HL-60 (cell line): ENCODE results near the gene SPP1.

ENCODE experiments used
- DNase-seq, 2 experiments: peaks; one replicate each; pipeline ENCODE4 v3.0.0-alpha.2; 2010 to 2020; ENCODE audit warnings: low read depth in 1 of 2, low spot score in 1 of 2
- H3K27ac ChIP-seq: fragments of 250-450 bp; sonication (Bioruptor Pico); replicated peaks from 2 replicates; pipeline ENCODE4 v1.5.1; 2020; ENCODE audit warnings: mild to moderate bottlenecking, moderate library complexity
- H3K27me3 ChIP-seq: fragments of 250-450 bp; sonication (Bioruptor Pico); 2 replicates; pipeline ENCODE4 v1.5.1; 2021; ENCODE audit warnings: mild to moderate bottlenecking, moderate library complexity; ENCODE audit not compliant: insufficient read depth, poor library complexity, severe bottlenecking
- H3K4me3 ChIP-seq: replicated peaks from 2 replicates; pipeline ENCODE4 v1.5.1; 2011; ENCODE audit warnings: mild to moderate bottlenecking, control low read depth, low read length; ENCODE audit not compliant: insufficient read depth
- GABPA ChIP-seq: IDR thresholded peaks from 2 replicates; pipeline ENCODE4 v1.6.1; 2012; ENCODE audit warnings: low read depth
- POLR2AphosphoS5 ChIP-seq: IDR thresholded peaks from 2 replicates; pipeline ENCODE4 v1.6.1; 2012; ENCODE audit warnings: low read depth
- REST ChIP-seq: IDR thresholded peaks from 2 replicates; pipeline ENCODE4 v1.6.1; 2012; ENCODE audit warnings: low read depth; ENCODE audit not compliant: insufficient replicate concordance
- SPI1 ChIP-seq: IDR thresholded peaks from 2 replicates; pipeline ENCODE4 v1.6.1; 2012; ENCODE audit warnings: low read depth, mild to moderate bottlenecking, borderline replicate concordance
- TF ChIP-seq, protein P1 (sequence below): IDR thresholded peaks from one replicate; pipeline ENCODE4 v1.5.1; 2011; ENCODE audit warnings: low read length, control low read depth, inconsistent platforms; ENCODE audit not compliant: insufficient read depth

The SPP1 gene

DNA sequence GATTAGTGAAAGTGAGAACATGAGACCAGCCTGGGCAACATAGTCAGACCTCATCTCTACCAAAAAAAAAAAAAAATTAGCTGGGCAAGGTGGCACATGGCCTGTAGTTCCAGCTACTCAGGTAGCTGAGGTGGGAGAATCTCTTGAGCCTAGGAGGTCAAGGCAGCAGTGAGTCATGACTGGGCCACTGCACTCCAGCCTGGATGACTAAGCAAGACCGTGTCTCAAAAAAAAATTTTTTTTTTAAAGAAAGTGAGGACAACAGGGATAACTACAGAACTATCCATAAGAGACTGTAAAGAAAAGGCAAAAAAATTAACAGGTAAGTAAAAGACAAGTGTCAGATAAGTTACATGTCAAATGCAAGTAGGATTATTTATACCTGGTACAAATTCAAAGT lies 13.5 kb upstream of the SPP1 start:
- H3K27ac ChIP-seq: no peak overlapping the region
- no peak for TF ChIP-seq GABPA
- no peak for TF ChIP-seq POLR2AphosphoS5
- no peak for TF ChIP-seq SPI1
- TF ChIP-seq, protein P1, sequence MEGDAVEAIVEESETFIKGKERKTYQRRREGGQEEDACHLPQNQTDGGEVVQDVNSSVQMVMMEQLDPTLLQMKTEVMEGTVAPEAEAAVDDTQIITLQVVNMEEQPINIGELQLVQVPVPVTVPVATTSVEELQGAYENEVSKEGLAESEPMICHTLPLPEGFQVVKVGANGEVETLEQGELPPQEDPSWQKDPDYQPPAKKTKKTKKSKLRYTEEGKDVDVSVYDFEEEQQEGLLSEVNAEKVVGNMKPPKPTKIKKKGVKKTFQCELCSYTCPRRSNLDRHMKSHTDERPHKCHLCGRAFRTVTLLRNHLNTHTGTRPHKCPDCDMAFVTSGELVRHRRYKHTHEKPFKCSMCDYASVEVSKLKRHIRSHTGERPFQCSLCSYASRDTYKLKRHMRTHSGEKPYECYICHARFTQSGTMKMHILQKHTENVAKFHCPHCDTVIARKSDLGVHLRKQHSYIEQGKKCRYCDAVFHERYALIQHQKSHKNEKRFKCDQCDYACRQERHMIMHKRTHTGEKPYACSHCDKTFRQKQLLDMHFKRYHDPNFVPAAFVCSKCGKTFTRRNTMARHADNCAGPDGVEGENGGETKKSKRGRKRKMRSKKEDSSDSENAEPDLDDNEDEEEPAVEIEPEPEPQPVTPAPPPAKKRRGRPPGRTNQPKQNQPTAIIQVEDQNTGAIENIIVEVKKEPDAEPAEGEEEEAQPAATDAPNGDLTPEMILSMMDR: no peak
- no peak for TF ChIP-seq REST
- H3K4me3 ChIP-seq: no peak overlapping the region
- DNase-seq: no peak
- H3K27me3 ChIP-seq: no peaks in the 10 kb centered on the region

DNA sequence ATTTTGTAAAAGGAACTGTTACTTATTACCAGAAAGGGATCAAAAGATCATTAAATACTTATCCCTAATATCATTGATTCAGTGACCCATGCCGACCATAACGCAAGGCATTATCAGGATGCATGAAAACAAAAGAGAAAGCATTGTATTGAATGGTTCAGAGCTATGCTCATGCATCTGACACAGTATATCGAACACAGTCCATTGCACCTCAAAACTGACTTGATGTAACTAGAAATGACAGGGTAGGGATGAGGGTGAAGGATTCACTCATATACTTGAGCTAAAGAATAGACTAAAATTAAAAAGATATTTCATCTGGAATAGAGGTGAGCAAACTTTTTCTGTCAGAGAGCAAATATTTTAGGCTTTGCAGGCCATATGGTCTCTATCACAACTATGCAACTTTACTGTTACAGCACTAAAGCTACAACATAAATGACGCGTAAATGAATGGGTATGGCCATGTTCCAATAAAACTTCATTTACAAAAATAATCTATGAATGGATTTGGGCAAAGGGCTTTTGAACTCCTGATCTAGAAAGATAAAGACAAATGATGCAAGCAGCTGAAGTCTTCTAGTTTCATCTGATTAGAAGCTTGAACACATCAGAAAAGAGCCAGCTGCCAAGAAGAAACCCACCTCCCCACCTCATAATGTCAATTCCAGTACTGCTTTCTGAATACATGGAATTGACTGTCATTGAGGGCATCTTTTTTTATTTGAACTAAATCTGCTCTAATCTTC lies 12.9 kb upstream of the SPP1 start:
- Histone ChIP-seq H3K27ac (no peak overlapping the region), H3K27me3 (no peaks in the 10 kb centered on the region), H3K4me3 (no peak overlapping the region)
- TF ChIP-seq, protein P1: no peak
- TF ChIP-seq GABPA (no peak), REST (no peak), SPI1 (no peak), POLR2AphosphoS5 (no peak)
- DNase-seq: no peak

DNA sequence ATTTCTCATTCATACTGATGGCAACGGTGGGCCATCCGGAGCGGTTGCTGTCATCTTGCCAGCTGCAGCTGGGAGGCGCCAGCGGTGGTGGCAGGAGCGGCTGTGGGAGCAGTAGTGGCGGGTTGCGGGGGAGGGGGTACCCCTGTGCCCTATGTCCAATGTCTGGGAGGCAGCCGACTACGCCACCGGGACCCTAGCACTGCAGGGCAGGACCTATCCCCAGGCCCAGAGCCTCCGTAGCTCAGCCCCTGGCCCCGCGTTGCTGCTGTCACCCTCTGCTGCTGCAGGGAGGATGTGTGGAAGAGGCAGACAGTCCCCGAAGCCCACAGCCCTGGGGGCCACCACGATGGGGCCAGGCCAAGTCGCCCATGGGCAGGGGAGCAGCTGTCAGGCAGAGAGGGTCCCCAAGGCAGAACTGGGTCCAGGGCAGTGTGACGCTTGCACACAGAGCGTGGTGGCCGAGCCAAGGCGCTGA lies 10.0 kb upstream of the SPP1 start:
- Histone ChIP-seq H3K4me3 (no peak overlapping the region), H3K27ac (no peak overlapping the region), H3K27me3 (no peaks in the 10 kb centered on the region)
- DNase-seq: no peak
- TF ChIP-seq GABPA (no peak), REST (no peak), POLR2AphosphoS5 (no peak)
